ENCODE data around the gene RPS6KB2. TPM values are rescaled to one million over a fixed set of nuclear protein-coding genes. Genes with fewer than 3 reads are reported as not detected.

Gene RPS6KB2
- total and polyA plus RNA-seq, 9 of the 15 experiments (the other 6 are each of a cell fraction or from before 2014, with no cell fraction given): 0.42 to 122 (median 82.6) TPM

- H3K4me1 ChIP-seq (replicated peaks in 1 of 2; ENCODE audit: control insufficient read depth in 2 of 2, insufficient read depth in 2 of 2, low read length in 2 of 2): peaks cover 0 to 49% of the 10 kb centered on the region in 2 experiments; a peak in 2 of 5 replicates
- no peaks in the 10 kb centered on the region for H3K9me1 ChIP-seq (ENCODE audit: control insufficient read depth, insufficient read depth, low read length)
- no peak overlapping the region for H3K4me3 ChIP-seq
- no peak for DNase-seq (ENCODE audit: extremely low read depth in 1 of 4, low spot score in 3 of 4)
- ChIA-PET POLR2A (interaction anchor here (0.6 kb wide), 1 partner anchor 85 kb away, joined by 3 read pairs; no protein-coding TSS in a partner anchor), CTCF (ENCODE audit: low intra/inter-chr PET ratio) (no interaction called here)
- ATAC-seq: no peak
- no peak overlapping the region for H3K4me2 ChIP-seq (ENCODE audit: insufficient read depth, low read length)
- H2AFZ ChIP-seq (ENCODE audit: low read depth, low read length): no peak overlapping the region
- no peaks in the 10 kb centered on the region for H3K9me3 ChIP-seq (replicated peaks; ENCODE audit: control insufficient read depth, insufficient read depth, low read depth, low read length)
- FAIRE-seq: no peak
- H3K27me3 ChIP-seq (ENCODE audit: control insufficient read depth in 2 of 2, insufficient read depth in 2 of 2, low read length in 2 of 2): no peaks in the 10 kb centered on the region
- no peak overlapping the region for H3K27ac ChIP-seq (ENCODE audit: extremely low read depth, low read depth, low read length)
- no TSS peak for BruUV-seq (replicated peaks)
- in situ Hi-C loops (cut with MboI): no loop called here
- no peaks in the 10 kb centered on the region for H3K36me3 ChIP-seq (ENCODE audit: control insufficient read depth, insufficient read depth, low read length)
- no peaks in the 10 kb centered on the region for H4K20me1 ChIP-seq (replicated peaks; ENCODE audit: control insufficient read depth, insufficient read depth, low read length)
- WGBS (ENCODE audit: insufficient coverage, low coverage, missing lambda C conversion rate): 68% methylated on average over 17 of the region's 21 CpGs
- H3K79me2 ChIP-seq (ENCODE audit: control insufficient read depth, insufficient read depth, low read length): no peaks in the 10 kb centered on the region
- intact Hi-C loops (cut with micrococcal nuclease): no loop called here
- H3K9ac ChIP-seq (ENCODE audit: insufficient read depth in 1 of 2, low read depth in 2 of 2, low read length in 2 of 2): peak overlapping the region in 1 of 2 experiments; percentile 4; a peak in 2 of 4 replicates
- TF ChIP-seq NFXL1 (CRISPR knock-in tag; IDR thresholded peaks at IDR 0.05): no peak
- TF ChIP-seq ZBTB40 (IDR thresholded peaks at IDR 0.05): no peak
- TF ChIP-seq ZBTB40 (CRISPR knock-in tag; IDR thresholded peaks at IDR 0.05): no peak
- no peak for TF ChIP-seq ZFX (CRISPR knock-in tag; IDR thresholded peaks at IDR 0.05)
- TF ChIP-seq KLF13 (tag; IDR thresholded peaks at IDR 0.05; ENCODE audit: borderline replicate concordance, low read depth): no peak
These were observed 25.8 kb downstream of the RPS6KB2 start for GRCh38 chr11:67453816-67454732.

Measured in K562 (cell line).